PC-3 (cell line): ENCODE data around the gene TRIM60. TPM values are rescaled to one million over a fixed set of nuclear protein-coding genes. Genes with fewer than 3 reads are reported as not detected.

Source experiments
- ATAC-seq: fragments of 200-7000 bp; cut with Tn5 transposase; 2 replicates; pipeline ENCODE4 v1.9.1; 2020; ENCODE audit warnings: mild to moderate bottlenecking, moderate library complexity
- BruUV-seq: library from RNA; stranded (reverse); fragments of 400-500 nt; replicated peaks from 2 replicates; lab custom pipeline; 2021; lab: Mats Ljungman, UMichigan
- CTCF ChIA-PET: fragments of 300-600 bp; sonication (Branson Sonifier 250); formaldehyde crosslinking; loops from one replicate; lab custom pipeline; 2022; ENCODE audit warnings: antibody characterized with exemption; lab: Charles Lee
- POLR2A ChIA-PET: fragments of 300-600 bp; sonication (Branson Sonifier 250); formaldehyde crosslinking; loops from one replicate; lab custom pipeline; 2022; ENCODE audit warnings: antibody characterized with exemption; ENCODE audit not compliant: unreplicated experiment; lab: Charles Lee
- DNase-seq: peaks from one replicate; pipeline ENCODE4 v3.0.0-alpha.2; 2015
- H2AFZ ChIP-seq: fragments of 300-600 bp; sonication (generic); 2 replicates; pipeline ENCODE4 v1.6.0; 2016; ENCODE audit warnings: antibody characterized with exemption, low read length
- H3F3A ChIP-seq: fragments of 300-600 bp; sonication (generic); one replicate; pipeline ENCODE4 v1.6.0; 2017; ENCODE audit warnings: antibody characterized with exemption, low read length, control low read depth, mild to moderate bottlenecking; ENCODE audit not compliant: unreplicated experiment
- H3K27ac ChIP-seq: fragments of 300-600 bp; sonication (generic); 2 replicates; pipeline ENCODE4 v1.5.1; 2016; ENCODE audit warnings: mild to moderate bottlenecking, low read length
- H3K27me3 ChIP-seq: fragments of 300-600 bp; sonication (generic); 2 replicates; pipeline ENCODE4 v1.6.1; 2016; ENCODE audit warnings: low read length, mixed read lengths
- H3K36me3 ChIP-seq: fragments of 300-600 bp; sonication (generic); 2 replicates; pipeline ENCODE4 v1.6.1; 2016; ENCODE audit warnings: low read depth, mixed run types, low read length, mixed read lengths
- H3K4me1 ChIP-seq: fragments of 300-600 bp; sonication (generic); 2 replicates; pipeline ENCODE4 v1.5.1; 2016; ENCODE audit warnings: low read length; ENCODE audit not compliant: insufficient read depth
- H3K4me2 ChIP-seq: fragments of 300-600 bp; sonication (generic); 2 replicates; pipeline ENCODE4 v1.6.0; 2016; ENCODE audit warnings: low read length
- H3K4me3 ChIP-seq: fragments of 300-600 bp; sonication (generic); 2 replicates; pipeline ENCODE4 v1.5.1; 2016; ENCODE audit warnings: mild to moderate bottlenecking, low read length, mixed read lengths
- H3K79me2 ChIP-seq: fragments of 300-600 bp; sonication (generic); 2 replicates; pipeline ENCODE4 v1.6.1; 2017; ENCODE audit warnings: low read length, mixed read lengths
- H3K9ac ChIP-seq: fragments of 300-600 bp; sonication (generic); 2 replicates; pipeline ENCODE4 v1.6.0; 2016; ENCODE audit warnings: mild to moderate bottlenecking, low read length
- H3K9me2 ChIP-seq: fragments of 300-600 bp; sonication (generic); replicated peaks from 2 replicates; pipeline ENCODE4 v1.6.1; 2016; ENCODE audit warnings: mixed run types, low read length, mixed read lengths
- H3K9me3 ChIP-seq: fragments of 300-600 bp; sonication (generic); 2 replicates; pipeline ENCODE4 v1.6.1; 2016; ENCODE audit warnings: low read length, mixed read lengths
- H4K20me1 ChIP-seq: fragments of 300-600 bp; sonication (generic); 2 replicates; pipeline ENCODE4 v1.6.1; 2016; ENCODE audit warnings: low read length, mixed read lengths
- EZH2 ChIP-seq: fragments of 300-600 bp; sonication (generic); IDR thresholded peaks from one replicate; pipeline ENCODE4 v1.6.1; 2017; ENCODE audit warnings: antibody characterized with exemption, mild to moderate bottlenecking, low read length; ENCODE audit not compliant: unreplicated experiment
- EZH2phosphoT487 ChIP-seq: fragments of 300-600 bp; sonication (generic); IDR thresholded peaks from 2 replicates; pipeline ENCODE4 v1.6.1; 2018; ENCODE audit warnings: mild to moderate bottlenecking, antibody characterized with exemption, low read length, borderline replicate concordance
- intact Hi-C: fragments of 100-400 bp; cut with micrococcal nuclease; formaldehyde crosslinking; loops from 2 replicates; pipeline ENCODE4 v1.9.0; 2023
- total RNA-seq: library from RNA; depleted of rRNA; stranded (reverse); fragments of >200 nt; gene quantifications from 2 replicates; pipeline ENCODE4 v1.2.3, GENCODE V29; 2014; rRNA removed
- TF ChIP-seq, protein P1 (sequence below): fragments of 300-600 bp; sonication (generic); conservative IDR thresholded peaks from 2 replicates; pipeline ENCODE4 v1.5.1; 2017; ENCODE audit warnings: antibody characterized with exemption, low read depth, mild to moderate bottlenecking, low read length

The TRIM60 gene
- total RNA-seq, 1 experiment from 2014 or later, result not detected

DNA sequence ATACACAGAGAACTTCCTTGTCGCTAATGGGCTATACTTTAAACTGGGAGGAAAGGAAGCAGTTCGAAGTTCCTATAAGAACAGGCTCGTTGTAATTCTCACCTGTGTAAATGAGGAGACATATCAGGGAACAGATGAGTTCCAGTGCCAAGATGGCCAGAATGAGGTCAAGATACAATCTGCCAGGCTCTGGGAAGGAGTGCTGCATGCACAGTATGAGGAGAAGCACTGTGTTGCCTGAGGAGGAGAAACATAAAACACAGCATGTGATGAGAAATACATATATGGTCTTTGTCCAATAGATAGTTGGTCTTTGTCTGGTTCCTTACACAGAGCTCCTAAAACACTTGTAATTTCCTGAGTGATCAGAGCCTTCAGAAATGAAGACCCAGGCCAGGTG, 56.6 kb downstream of the TRIM60 start:
- Histone ChIP-seq H3K9me3 (no peaks in the 10 kb centered on the region), H3F3A (no peaks in the 10 kb centered on the region), H3K36me3 (no peaks in the 10 kb centered on the region), H3K79me2 (no peaks in the 10 kb centered on the region), H3K27me3 (no peaks in the 10 kb centered on the region), H3K4me1 (no peaks in the 10 kb centered on the region), H3K4me3 (no peak overlapping the region), H3K9ac (no peak overlapping the region), H3K4me2 (no peak overlapping the region), H2AFZ (no peak overlapping the region), H4K20me1 (no peaks in the 10 kb centered on the region), H3K9me2 (no peaks in the 10 kb centered on the region), H3K27ac (no peak overlapping the region)
- ChIA-PET CTCF (no interaction called here), POLR2A (no interaction called here)
- no TSS peak for BruUV-seq
- intact Hi-C loops, result no loop called here
- DNase-seq (no peak), ATAC-seq (no peak)
- TF ChIP-seq EZH2 (no peak), EZH2phosphoT487 (no peak)
- TF ChIP-seq, protein P1, sequence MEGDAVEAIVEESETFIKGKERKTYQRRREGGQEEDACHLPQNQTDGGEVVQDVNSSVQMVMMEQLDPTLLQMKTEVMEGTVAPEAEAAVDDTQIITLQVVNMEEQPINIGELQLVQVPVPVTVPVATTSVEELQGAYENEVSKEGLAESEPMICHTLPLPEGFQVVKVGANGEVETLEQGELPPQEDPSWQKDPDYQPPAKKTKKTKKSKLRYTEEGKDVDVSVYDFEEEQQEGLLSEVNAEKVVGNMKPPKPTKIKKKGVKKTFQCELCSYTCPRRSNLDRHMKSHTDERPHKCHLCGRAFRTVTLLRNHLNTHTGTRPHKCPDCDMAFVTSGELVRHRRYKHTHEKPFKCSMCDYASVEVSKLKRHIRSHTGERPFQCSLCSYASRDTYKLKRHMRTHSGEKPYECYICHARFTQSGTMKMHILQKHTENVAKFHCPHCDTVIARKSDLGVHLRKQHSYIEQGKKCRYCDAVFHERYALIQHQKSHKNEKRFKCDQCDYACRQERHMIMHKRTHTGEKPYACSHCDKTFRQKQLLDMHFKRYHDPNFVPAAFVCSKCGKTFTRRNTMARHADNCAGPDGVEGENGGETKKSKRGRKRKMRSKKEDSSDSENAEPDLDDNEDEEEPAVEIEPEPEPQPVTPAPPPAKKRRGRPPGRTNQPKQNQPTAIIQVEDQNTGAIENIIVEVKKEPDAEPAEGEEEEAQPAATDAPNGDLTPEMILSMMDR, result no peak

Other genes starting within 250 kb of the TRIM60 start
- not detected in 2 replicates for gene APELA, start 154.8 kb upstream of the TRIM60 start, total RNA-seq
- gene TRIM61, start 54.3 kb upstream of the TRIM60 start, total RNA-seq, result not detected in 2 replicates
- gene TRIM75, start 21.9 kb downstream of the TRIM60 start, total RNA-seq, result not detected in 2 replicates
- 6.8 and 7.4 TPM in 2 replicates for gene TMEM192, start 80.9 kb downstream of the TRIM60 start, total RNA-seq
- 10.0 and 11.0 TPM in 2 replicates for gene KLHL2, start 175.6 kb downstream of the TRIM60 start, total RNA-seq